IMR-90 (cell line): ENCODE results near the gene POFUT1. TPM values are rescaled to one million over a fixed set of nuclear protein-coding genes. Genes with fewer than 3 reads are reported as not detected.

Experiments used
- ATAC-seq: fragments of 200-7000 bp; cut with Tn5 transposase; 2 replicates; pipeline ENCODE4 v1.9.1; 2020; ENCODE audit warnings: low read depth, mild to moderate bottlenecking, moderate library complexity
- BruUV-seq: library from RNA; stranded (reverse); fragments of 400-500 nt; replicated peaks from 2 replicates; lab custom pipeline; 2021; lab: Mats Ljungman, UMichigan
- CTCF ChIA-PET: fragments of 300-600 bp; formaldehyde crosslinking; extraction: SDS; loops from one replicate; lab custom pipeline; 2021; ENCODE audit warnings: antibody characterized with exemption; lab: Yijun Ruan, JAX
- POLR2A ChIA-PET: fragments of 300-600 bp; sonication (Branson Sonifier 250); formaldehyde crosslinking; loops from one replicate; lab custom pipeline; 2022; ENCODE audit warnings: antibody characterized with exemption; ENCODE audit not compliant: unreplicated experiment; lab: Charles Lee
- DNase-seq: peaks from one replicate; pipeline ENCODE4 v3.0.0; 2013
- H2AFZ ChIP-seq: replicated peaks from 2 replicates; pipeline ENCODE3; 2013; ENCODE audit warnings: low read length, mild to moderate bottlenecking; ENCODE audit not compliant: poor library complexity
- H2AK5ac ChIP-seq: 2 replicates; pipeline ENCODE4 v1.6.1; 2013; ENCODE audit warnings: low read depth, low read length, inconsistent platforms
- H2AK9ac ChIP-seq: replicated peaks from 2 replicates; pipeline ENCODE3; 2013; ENCODE audit warnings: mild to moderate bottlenecking, low read depth, low read length, moderate library complexity; ENCODE audit not compliant: poor library complexity
- H2BK120ac ChIP-seq: 2 replicates; pipeline ENCODE4 v1.6.1; 2013; ENCODE audit warnings: low read depth, low read length, inconsistent platforms
- H2BK15ac ChIP-seq: 3 replicates; pipeline ENCODE4 v1.6.1; 2013; ENCODE audit warnings: low read depth, low read length, inconsistent platforms
- H2BK20ac ChIP-seq: 2 replicates; pipeline ENCODE4 v1.6.1; 2013; ENCODE audit warnings: low read depth, mild to moderate bottlenecking, inconsistent platforms, low read length, moderate library complexity
- H2BK5ac ChIP-seq: 2 replicates; pipeline ENCODE4 v1.6.1; 2013; ENCODE audit warnings: mild to moderate bottlenecking, low read depth, low read length, inconsistent platforms; ENCODE audit not compliant: poor library complexity, severe bottlenecking
- H3K14ac ChIP-seq: replicated peaks from 2 replicates; pipeline ENCODE4 v1.6.1; 2013; ENCODE audit warnings: low read depth, low read length, inconsistent platforms
- H3K18ac ChIP-seq: 2 replicates; pipeline ENCODE4 v1.6.1; 2013; ENCODE audit warnings: low read depth, low read length, control low read depth
- H3K23ac ChIP-seq: 2 replicates; pipeline ENCODE4 v1.6.1; 2013; ENCODE audit warnings: low read depth, low read length, inconsistent platforms
- H3K27ac ChIP-seq: 2 replicates; pipeline ENCODE4 v1.5.1; 2013; ENCODE audit warnings: mild to moderate bottlenecking, control low read depth, low read length; ENCODE audit not compliant: insufficient read depth
- H3K27me3 ChIP-seq: 2 replicates; pipeline ENCODE4 v1.6.1; 2013; ENCODE audit warnings: low read length; ENCODE audit not compliant: control insufficient read depth, insufficient read depth
- H3K36me3 ChIP-seq: 2 replicates; pipeline ENCODE4 v1.6.1; 2013; ENCODE audit warnings: low read length, mixed read lengths; ENCODE audit not compliant: control insufficient read depth, insufficient read depth
- H3K4ac ChIP-seq: 2 replicates; pipeline ENCODE4 v1.6.1; 2013; ENCODE audit warnings: low read depth, low read length, inconsistent platforms
- H3K4me1 ChIP-seq: 2 replicates; pipeline ENCODE4 v1.6.1; 2013; ENCODE audit warnings: low read length, mixed read lengths; ENCODE audit not compliant: control insufficient read depth, insufficient read depth
- H3K4me2 ChIP-seq: 2 replicates; pipeline ENCODE4 v1.6.1; 2013; ENCODE audit warnings: low read depth, mild to moderate bottlenecking, control low read depth, low read length, moderate library complexity
- H3K4me3 ChIP-seq: 2 replicates; pipeline ENCODE4 v1.5.1; 2013; ENCODE audit warnings: low read depth, mild to moderate bottlenecking, control low read depth, low read length, moderate library complexity; ENCODE audit not compliant: insufficient read depth
- H3K56ac ChIP-seq: 2 replicates; pipeline ENCODE4 v1.6.1; 2013; ENCODE audit warnings: low read length, inconsistent platforms; ENCODE audit not compliant: insufficient read depth; ENCODE audit errors: extremely low read depth
- H3K79me1 ChIP-seq, 2 experiments: 2 replicates each; pipeline ENCODE4 v1.6.1; 2013; ENCODE audit warnings: low read length in 2 of 2, inconsistent platforms in 1 of 2, low read depth in 1 of 2
- H3K9ac ChIP-seq: 2 replicates; pipeline ENCODE4 v1.6.1; 2013; ENCODE audit warnings: low read depth, low read length, control low read depth
- H3K9me1 ChIP-seq: 2 replicates; pipeline ENCODE4 v1.6.1; 2013; ENCODE audit warnings: low read length, inconsistent platforms; ENCODE audit not compliant: insufficient read depth
- H3K9me3 ChIP-seq: 2 replicates; pipeline ENCODE4 v1.6.1; 2013; ENCODE audit warnings: low read length; ENCODE audit not compliant: control insufficient read depth, insufficient read depth
- H4K20me1 ChIP-seq: 2 replicates; pipeline ENCODE4 v1.6.1; 2013; ENCODE audit warnings: low read length, inconsistent platforms; ENCODE audit not compliant: insufficient read depth
- H4K5ac ChIP-seq: 2 replicates; pipeline ENCODE4 v1.6.1; 2013; ENCODE audit warnings: mild to moderate bottlenecking, low read depth, low read length, control low read depth
- H4K8ac ChIP-seq, 2 experiments: 2 replicates each; pipeline ENCODE4 v1.6.1; 2013; ENCODE audit warnings: low read depth in 2 of 2, low read length in 2 of 2, control low read depth in 1 of 2, inconsistent platforms in 1 of 2
- H4K91ac ChIP-seq: 2 replicates; pipeline ENCODE4 v1.6.1; 2013; ENCODE audit warnings: low read depth, low read length, inconsistent platforms; ENCODE audit not compliant: insufficient read depth
- BHLHE40 ChIP-seq: fragments of 150-350 bp; IDR thresholded peaks from 2 replicates; pipeline ENCODE4 v1.6.1; 2016; ENCODE audit warnings: mild to moderate bottlenecking, low read depth, low read length
- CEBPB ChIP-seq: IDR thresholded peaks from 2 replicates; pipeline ENCODE4 v1.6.1; 2012; ENCODE audit warnings: low read depth, low read length, improper control_type of control experiment
- CHD1 ChIP-seq: IDR thresholded peaks from 2 replicates; pipeline ENCODE4 v1.6.1; 2012; ENCODE audit warnings: low read depth, low read length, improper control_type of control experiment
- CTCF ChIP-seq: conservative IDR thresholded peaks from 2 replicates; pipeline ENCODE4 v1.5.1; 2012; ENCODE audit warnings: mild to moderate bottlenecking, low read depth, low read length, improper control_type of control experiment
- FOS ChIP-seq: fragments of 150-350 bp; IDR thresholded peaks from 2 replicates; pipeline ENCODE4 v1.6.1; 2016; ENCODE audit warnings: low read depth, low read length
- MAFK ChIP-seq: IDR thresholded peaks from 2 replicates; pipeline ENCODE4 v1.6.1; 2012; ENCODE audit warnings: low read depth, low read length, improper control_type of control experiment
- MAZ ChIP-seq: IDR thresholded peaks from 2 replicates; pipeline ENCODE4 v1.6.1; 2012; ENCODE audit warnings: low read depth, mild to moderate bottlenecking, low read length, improper control_type of control experiment, moderate library complexity, borderline replicate concordance
- MXI1 ChIP-seq: IDR thresholded peaks from 2 replicates; pipeline ENCODE4 v1.6.1; 2012; ENCODE audit warnings: low read depth, mild to moderate bottlenecking, low read length, moderate library complexity, borderline replicate concordance
- NFE2L2 ChIP-seq: fragments of 150-350 bp; IDR thresholded peaks from 2 replicates; pipeline ENCODE4 v1.6.1; 2016; ENCODE audit warnings: low read depth, mild to moderate bottlenecking, low read length
- POLR2A ChIP-seq: IDR thresholded peaks from 2 replicates; pipeline ENCODE4 v1.6.1; 2012; ENCODE audit warnings: mild to moderate bottlenecking, low read depth, low read length
- RAD21 ChIP-seq: IDR thresholded peaks from 2 replicates; pipeline ENCODE4 v1.6.1; 2012; ENCODE audit warnings: low read length, improper control_type of control experiment
- RCOR1 ChIP-seq: IDR thresholded peaks from 2 replicates; pipeline ENCODE4 v1.6.1; 2012; ENCODE audit warnings: mild to moderate bottlenecking, low read length, improper control_type of control experiment; ENCODE audit not compliant: insufficient replicate concordance
- RFX5 ChIP-seq: IDR thresholded peaks from 2 replicates; pipeline ENCODE4 v1.8.0; 2012; ENCODE audit warnings: low read depth, mild to moderate bottlenecking, low read length, moderate library complexity
- SMC3 ChIP-seq: fragments of 150-350 bp; IDR thresholded peaks from 2 replicates; pipeline ENCODE4 v1.6.1; 2016; ENCODE audit warnings: low read depth, mild to moderate bottlenecking, antibody characterized with exemption, low read length, moderate library complexity
- USF2 ChIP-seq: fragments of 150-350 bp; IDR thresholded peaks from 2 replicates; pipeline ENCODE4 v1.6.1; 2017; ENCODE audit warnings: mild to moderate bottlenecking, antibody characterized with exemption, low read length, low read depth
- WGBS, 2 experiments: methylation state at CpG; one replicate each; pipeline versions ENCODE4 v1.1.5 to v1.1.7; 2013; ENCODE audit warnings: missing lambda C conversion rate in 2 of 2; ENCODE audit not compliant: insufficient read length in 1 of 2; ENCODE audit errors: extremely low coverage in 2 of 2; 5-methylcytosine and 5-hydroxymethylcytosine counted together
- dilution Hi-C: fragments of 300-500 bp; cut with HindIII; formaldehyde crosslinking; loops from one replicate; pipeline ENCODE4 v1.14.3; 2018; ENCODE audit warnings: low sequenced_read_pairs; ENCODE audit not compliant: unreplicated experiment
- in situ Hi-C: fragments of 300-500 bp; cut with MboI; formaldehyde crosslinking; loops from 3 replicates; pipeline ENCODE4 v1.14.3; 2019; ENCODE audit warnings: low sequenced_read_pairs, inconsistent platforms, mixed read lengths
- intact Hi-C: fragments of 100-400 bp; cut with micrococcal nuclease; formaldehyde crosslinking; loops from 2 replicates; pipeline ENCODE4 v1.10.0; 2022
- polyA plus RNA-seq, 3 experiments: library from polyadenylated mRNA; depleted of rRNA; stranded (reverse); fragments of >200 nt; gene quantifications; 2 replicates each; pipeline ENCODE4 v1.2.3, GENCODE V29; 2012; ENCODE audit warnings: low replicate concordance in 1 of 3
- total RNA-seq: library from RNA; depleted of rRNA; stranded (reverse); fragments of >200 nt; gene quantifications from 2 replicates; pipeline ENCODE4 v1.2.3, GENCODE V29; 2012
- TF ChIP-seq, protein P1 (sequence below): fragments of 150-350 bp; IDR thresholded peaks from 2 replicates; pipeline ENCODE4 v1.6.1; 2016; ENCODE audit warnings: low read depth, mild to moderate bottlenecking, low read length, moderate library complexity, borderline replicate concordance

Gene POFUT1
- total and polyA plus RNA-seq, 2 of the 4 experiments (the other 2 are of a cell fraction), result 25.5 to 41.1 TPM

DNA sequence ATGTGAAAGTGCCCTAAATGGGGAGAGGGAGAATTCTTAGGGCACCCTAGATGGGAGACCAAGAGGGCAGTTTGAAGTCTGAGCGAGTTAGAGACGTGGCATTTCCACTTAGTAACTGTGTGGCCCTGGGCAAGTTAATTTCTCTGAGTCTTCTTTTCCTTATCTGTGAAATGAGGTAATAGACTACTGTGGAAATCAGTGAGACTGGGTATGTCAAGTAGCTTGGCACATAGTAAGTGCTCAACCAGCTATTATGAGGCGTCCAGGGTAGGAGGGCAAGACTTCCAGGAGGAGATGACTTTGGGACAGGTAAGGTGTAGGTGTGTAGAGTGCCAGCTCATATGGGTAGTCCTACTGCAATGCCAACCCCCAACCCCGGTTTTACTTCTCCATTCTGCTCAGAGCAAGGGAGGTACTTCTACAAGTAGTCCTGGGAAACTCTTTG lies 70.5 kb downstream of the POFUT1 start:
- H3K27ac ChIP-seq, result no peak overlapping the region
- H3K4me1 ChIP-seq, result peaks cover 3% of the 10 kb centered on the region; the same call in 1 of the 2 replicates
- intact Hi-C loops, result no loop called here
- H2AK5ac ChIP-seq, result 0 out of 2 replicates have a peak overlapping the region, but pooled peaks have one; percentile 10
- CTCF ChIA-PET, result no interaction called here
- H3K14ac ChIP-seq, result peak overlapping the region; percentile 51; the same call in 1 of the 2 replicates
- H3K18ac ChIP-seq, result no peak overlapping the region
- H2AK9ac ChIP-seq, result no peak overlapping the region
- H3K79me1 ChIP-seq, result peaks cover 29 to 43% of the 10 kb centered on the region in 2 experiments
- no peak overlapping the region for H4K91ac ChIP-seq
- no TSS peak for BruUV-seq
- peaks cover 2% of the 10 kb centered on the region; the same call in 1 of the 2 replicates for H3K36me3 ChIP-seq
- peak overlapping the region; percentile 16 to 60; a peak in 2 of 4 replicates for H4K8ac ChIP-seq
- peak overlapping the region; percentile 4; the same call in 1 of the 2 replicates for H3K23ac ChIP-seq
- no peak overlapping the region for H2BK20ac ChIP-seq
- H4K20me1 ChIP-seq, result no peaks in the 10 kb centered on the region
- in situ Hi-C loops, result no loop called here
- H3K9me3 ChIP-seq, result no peaks in the 10 kb centered on the region
- H2BK120ac ChIP-seq, result no peak overlapping the region
- peak; percentile 17 for DNase-seq
- H3K27me3 ChIP-seq, result no peaks in the 10 kb centered on the region
- no peak overlapping the region for H2BK15ac ChIP-seq
- peak overlapping the region; percentile 85 for H3K4me2 ChIP-seq
- ATAC-seq, result no peak
- WGBS, 2 experiments, result 59% methylated on average over 3 of the region's 4 CpGs; no CpG with 5 or more reads in 1 of the 2 experiments
- POLR2A ChIA-PET, result no interaction called here
- dilution Hi-C loops, result no loop called here
- H3K4me3 ChIP-seq, result peak overlapping the region; percentile 90
- H3K56ac ChIP-seq, result no peak overlapping the region
- peak overlapping the region; percentile 76 for H3K9ac ChIP-seq
- H4K5ac ChIP-seq, result no peak overlapping the region; the same call in 1 of the 2 replicates
- H2AFZ ChIP-seq, result peak overlapping the region; percentile 100
- TF ChIP-seq RAD21 (no peak), POLR2A (no peak), MAZ (no peak), BHLHE40 (no peak), SMC3 (no peak), CTCF (no peak), USF2 (no peak), MAFK (no peak), FOS (no peak), MXI1 (no peak), CHD1 (no peak), CEBPB (no peak), RFX5 (no peak), NFE2L2 (no peak), RCOR1 (no peak)
- TF ChIP-seq, protein P1, sequence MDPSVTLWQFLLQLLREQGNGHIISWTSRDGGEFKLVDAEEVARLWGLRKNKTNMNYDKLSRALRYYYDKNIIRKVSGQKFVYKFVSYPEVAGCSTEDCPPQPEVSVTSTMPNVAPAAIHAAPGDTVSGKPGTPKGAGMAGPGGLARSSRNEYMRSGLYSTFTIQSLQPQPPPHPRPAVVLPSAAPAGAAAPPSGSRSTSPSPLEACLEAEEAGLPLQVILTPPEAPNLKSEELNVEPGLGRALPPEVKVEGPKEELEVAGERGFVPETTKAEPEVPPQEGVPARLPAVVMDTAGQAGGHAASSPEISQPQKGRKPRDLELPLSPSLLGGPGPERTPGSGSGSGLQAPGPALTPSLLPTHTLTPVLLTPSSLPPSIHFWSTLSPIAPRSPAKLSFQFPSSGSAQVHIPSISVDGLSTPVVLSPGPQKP, result no peak
- peaks cover 13% of the 10 kb centered on the region for H3K9me1 ChIP-seq
- peak overlapping the region; percentile 42; the same call in 1 of the 2 replicates for H3K4ac ChIP-seq
- H2BK5ac ChIP-seq, result no peak overlapping the region
